GM10847 (cell line): Measurements from ENCODE around the gene ERICH6.

Experiments
- POLR2A ChIP-seq: IDR thresholded peaks from 2 replicates; pipeline ENCODE4 v1.6.1; 2011; ENCODE audit not compliant: insufficient read length; ENCODE audit errors: extremely low read depth

The ERICH6 gene

GRCh38 chr3:150703756-150704344 lies at the start of gene ERICH6:
Gene ERICH6, minus strand, starts transcription at chr3:150703920. Its CDS starts 22 bp downstream, at chr3:150703898.
- TF ChIP-seq POLR2A: peak; percentile 61

GRCh38 chr3:150751781-150752263 lies 48.1 kb upstream of the ERICH6 start:
- TF ChIP-seq POLR2A: no peak

- no peak for TF ChIP-seq POLR2A
These were observed 45.5 kb upstream of the ERICH6 start for GRCh38 chr3:150749255-150749654.

GRCh38 chr3:150748684-150749047 lies 44.9 kb upstream of the ERICH6 start:
- TF ChIP-seq POLR2A: no peak

GRCh38 chr3:150747886-150748683 lies 44.4 kb upstream of the ERICH6 start:
- TF ChIP-seq POLR2A: no peak

GRCh38 chr3:150746791-150747590 lies 43.3 kb upstream of the ERICH6 start:
- no peak for TF ChIP-seq POLR2A

GRCh38 chr3:150745832-150746231 lies 42.1 kb upstream of the ERICH6 start:
- no peak for TF ChIP-seq POLR2A

- no peak for TF ChIP-seq POLR2A
These were observed 41.1 kb upstream of the ERICH6 start for GRCh38 chr3:150744919-150745211.

- no peak for TF ChIP-seq POLR2A
These were observed 40.6 kb upstream of the ERICH6 start for GRCh38 chr3:150744041-150744918.

GRCh38 chr3:150743508-150743907 lies 39.8 kb upstream of the ERICH6 start:
- TF ChIP-seq POLR2A: no peak

- TF ChIP-seq POLR2A: no peak
These were observed 39.0 kb upstream of the ERICH6 start for GRCh38 chr3:150742679-150743078.

GRCh38 chr3:150742141-150742523 lies 38.4 kb upstream of the ERICH6 start:
- TF ChIP-seq POLR2A: no peak

GRCh38 chr3:150741497-150742140 lies 37.9 kb upstream of the ERICH6 start:
- no peak for TF ChIP-seq POLR2A

- TF ChIP-seq POLR2A: no peak
These were observed 37.2 kb upstream of the ERICH6 start for GRCh38 chr3:150740733-150741496.
